ELF-1 (cell line): ENCODE data around the gene CENPQ.

Source experiments
- DNase-seq: peaks from one replicate; pipeline ENCODE4 v3.0.0-alpha.2; 2016; ENCODE audit warnings: low read depth, low spot score

CENPQ gene

GRCh38 chr6:49541210-49541724 lies 78.1 kb downstream of the CENPQ start:
- DNase-seq = no peak

DNA sequence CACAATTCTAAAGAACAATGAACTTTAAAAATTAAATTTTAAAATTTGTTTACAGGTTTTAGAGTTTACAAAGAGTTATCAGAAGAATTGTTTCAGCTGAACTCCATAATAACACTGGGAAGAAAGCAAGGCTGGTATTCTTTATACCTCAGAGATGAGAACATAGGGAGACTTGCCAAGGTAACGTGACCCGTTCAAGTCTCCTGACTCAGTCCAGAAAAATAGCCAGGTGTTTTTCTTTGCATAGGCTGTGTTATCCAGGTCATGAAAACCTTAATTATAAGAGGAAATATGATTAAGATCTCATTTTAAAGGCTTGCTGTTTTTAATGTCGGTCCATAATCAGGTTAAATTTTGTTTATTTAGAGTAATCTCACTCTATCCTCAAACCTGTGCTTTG lies 78.8 kb downstream of the CENPQ start:
- DNase-seq = no peak
